GM23338 (cell line): ENCODE data around the gene LRCH4.

Source experiments
- CREB1 ChIP-seq: fragments of 250-450 bp; sonication (Bioruptor Pico); IDR thresholded peaks from 2 replicates; pipeline ENCODE4 v1.5.0; 2020; ENCODE audit warnings: low read depth, mild to moderate bottlenecking, moderate library complexity
- CTCF ChIP-seq, 2 experiments: fragments of 200-600 bp in 1 of 2; sonication (generic) in 1 of 2; conservative IDR thresholded peaks; 2 replicates each; pipeline versions ENCODE4 v1.5.1 to v1.6.1; 2016 to 2017; ENCODE audit warnings: antibody characterized with exemption in 2 of 2, low read depth in 2 of 2, mild to moderate bottlenecking in 2 of 2, moderate library complexity in 1 of 2
- ETS1 ChIP-seq: IDR thresholded peaks from 2 replicates; pipeline ENCODE4 v1.6.1; 2016; ENCODE audit warnings: antibody characterized with exemption
- EZH2 ChIP-seq: fragments of 200-600 bp; sonication (generic); IDR thresholded peaks from one replicate; pipeline ENCODE4 v1.8.0; 2017; ENCODE audit warnings: antibody characterized with exemption, mild to moderate bottlenecking, low read depth; ENCODE audit not compliant: unreplicated experiment
- EZH2phosphoT487 ChIP-seq: fragments of 200-600 bp; sonication (generic); IDR thresholded peaks from one replicate; pipeline ENCODE4 v1.8.1; 2018; ENCODE audit warnings: antibody characterized with exemption; ENCODE audit not compliant: unreplicated experiment
- JUNB ChIP-seq: IDR thresholded peaks from one replicate; pipeline ENCODE4 v1.6.1; 2016; ENCODE audit warnings: antibody characterized with exemption; ENCODE audit not compliant: unreplicated experiment
- NANOG ChIP-seq: IDR thresholded peaks from 2 replicates; pipeline ENCODE4 v1.6.1; 2016; ENCODE audit warnings: antibody characterized with exemption, borderline replicate concordance
- POLR2AphosphoS5 ChIP-seq: IDR thresholded peaks from 2 replicates; pipeline ENCODE4 v1.6.1; 2016; ENCODE audit warnings: antibody characterized with exemption, low read depth
- REST ChIP-seq: IDR thresholded peaks from one replicate; pipeline ENCODE4 v1.6.1; 2018; ENCODE audit warnings: antibody characterized with exemption; ENCODE audit not compliant: unreplicated experiment
- STAT1 ChIP-seq: IDR thresholded peaks from one replicate; pipeline ENCODE4 v1.6.1; 2016; ENCODE audit warnings: antibody characterized with exemption; ENCODE audit not compliant: unreplicated experiment
- ZNF114 ChIP-seq: fragments of 250-450 bp; sonication (Bioruptor Pico); IDR thresholded peaks from 2 replicates; pipeline ENCODE4 v1.5.0; 2020; ENCODE audit warnings: mild to moderate bottlenecking, moderate library complexity
- ZNF331 ChIP-seq: fragments of 250-450 bp; sonication (Bioruptor Pico); IDR thresholded peaks from 2 replicates; pipeline ENCODE4 v1.5.0; 2020; ENCODE audit warnings: low read depth, mild to moderate bottlenecking, moderate library complexity
- ZNF462 ChIP-seq: fragments of 250-450 bp; sonication (Bioruptor Pico); IDR thresholded peaks from 2 replicates; pipeline ENCODE4 v1.5.0; 2020; ENCODE audit warnings: mild to moderate bottlenecking, moderate library complexity

GRCh38 chr7:100567031-100567730, 18.7 kb downstream of the LRCH4 start:
- TF ChIP-seq CTCF (conservative IDR thresholded peaks at IDR 0.05; ENCODE audit: low read depth in 2 of 2) = no peak
- no peak for TF ChIP-seq POLR2AphosphoS5
- TF ChIP-seq EZH2 = no peak
- TF ChIP-seq REST = no peak
- TF ChIP-seq JUNB = no peak
- TF ChIP-seq ETS1 = no peak
- TF ChIP-seq EZH2phosphoT487 = no peak
- TF ChIP-seq CREB1 (CRISPR knock-in tag) = no peak
- TF ChIP-seq ZNF114 (CRISPR knock-in tag) = no peak
- no peak for TF ChIP-seq STAT1
- no peak for TF ChIP-seq ZNF331 (CRISPR knock-in tag)
- TF ChIP-seq ZNF462 (CRISPR knock-in tag) = no peak
- TF ChIP-seq NANOG = no peak
